ENCODE measurements around the gene PKD2L1.
"Not testable (repeated sequence)": the region's sequence is repeated elsewhere in the genome, so short reads cannot be mapped to it uniquely, and the experiment has no call there.

The PKD2L1 gene

GRCh38 chr10:100330079-100330478 is at the start of gene PKD2L1:
PKD2L1 (minus strand) TSS chr10:100330228; CDS start chr10:100330103, 125 bp downstream.
- TF ChIP-seq CTCF (IDR thresholded peaks at IDR 0.05; ENCODE audit: low read depth, low read length) = no peak
- DNase-seq (ENCODE audit: extremely low read depth, low read depth) = no peak

DNA sequence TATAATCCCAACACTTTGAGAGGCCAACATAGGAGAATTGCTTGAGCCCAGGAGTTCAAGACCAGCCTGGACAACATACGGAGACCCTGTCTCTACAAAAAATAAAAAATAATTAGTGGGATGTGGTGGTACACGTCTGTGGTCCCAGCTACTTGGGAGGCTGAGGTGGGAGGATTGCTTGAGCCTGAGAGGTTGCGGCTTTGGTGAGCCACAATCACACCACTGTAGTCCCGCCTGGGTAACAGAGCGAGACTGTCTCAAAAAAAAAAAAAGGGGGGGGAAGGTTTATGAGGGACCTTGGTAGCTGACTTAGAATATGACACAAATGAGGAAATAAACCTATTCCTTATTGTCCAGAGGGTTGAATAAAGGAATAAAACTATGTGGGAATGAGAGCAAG is 47.8 kb upstream of the PKD2L1 start:
- no peak for TF ChIP-seq CTCF (IDR thresholded peaks at IDR 0.05; ENCODE audit: low read depth, low read length)
- DNase-seq (ENCODE audit: extremely low read depth, low read depth) = no peak

- DNase-seq (ENCODE audit: extremely low read depth, low read depth) = not testable (repeated sequence)
Measured at GRCh38 chr10:100376656-100377055, 46.6 kb upstream of the PKD2L1 start.

DNA sequence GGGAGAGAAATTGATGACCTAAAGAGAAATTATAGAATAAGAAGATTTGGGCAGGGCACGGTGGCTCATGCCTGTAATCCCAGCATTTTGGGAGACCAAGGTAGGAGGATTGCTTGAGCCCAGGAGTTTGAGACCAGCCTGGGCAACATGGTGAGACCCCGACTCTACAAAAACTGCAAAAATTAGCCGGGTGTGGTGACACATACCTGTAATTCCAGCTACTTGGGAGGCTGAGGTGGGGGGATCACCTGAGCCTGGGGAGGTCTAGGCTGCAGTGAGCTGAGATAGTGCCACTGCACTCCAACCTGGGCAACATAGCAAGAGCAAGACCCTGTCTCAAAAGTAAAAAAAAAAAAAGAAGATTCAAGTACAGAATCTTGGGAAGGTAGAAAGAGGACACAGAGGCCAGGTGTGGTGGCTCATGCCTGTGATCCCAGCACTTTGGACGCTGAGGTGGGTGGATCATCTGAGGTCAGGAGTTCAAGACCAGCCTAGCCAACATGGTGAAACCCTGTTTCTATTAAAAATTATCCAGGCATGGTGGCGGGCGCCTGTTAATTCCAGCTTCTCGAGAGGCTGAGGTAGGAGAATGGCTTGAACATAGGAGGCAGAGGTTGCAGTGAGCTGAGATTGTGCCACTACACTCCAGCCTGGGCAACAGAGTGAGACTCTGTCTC is 44.8 kb upstream of the PKD2L1 start:
- not testable (repeated sequence) for DNase-seq (ENCODE audit: extremely low read depth, low read depth)

GRCh38 chr10:100374200-100374655 is 44.2 kb upstream of the PKD2L1 start:
- DNase-seq (ENCODE audit: extremely low read depth, low read depth) = no peak
- TF ChIP-seq CTCF (IDR thresholded peaks at IDR 0.05; ENCODE audit: low read depth, low read length) = no peak

DNA sequence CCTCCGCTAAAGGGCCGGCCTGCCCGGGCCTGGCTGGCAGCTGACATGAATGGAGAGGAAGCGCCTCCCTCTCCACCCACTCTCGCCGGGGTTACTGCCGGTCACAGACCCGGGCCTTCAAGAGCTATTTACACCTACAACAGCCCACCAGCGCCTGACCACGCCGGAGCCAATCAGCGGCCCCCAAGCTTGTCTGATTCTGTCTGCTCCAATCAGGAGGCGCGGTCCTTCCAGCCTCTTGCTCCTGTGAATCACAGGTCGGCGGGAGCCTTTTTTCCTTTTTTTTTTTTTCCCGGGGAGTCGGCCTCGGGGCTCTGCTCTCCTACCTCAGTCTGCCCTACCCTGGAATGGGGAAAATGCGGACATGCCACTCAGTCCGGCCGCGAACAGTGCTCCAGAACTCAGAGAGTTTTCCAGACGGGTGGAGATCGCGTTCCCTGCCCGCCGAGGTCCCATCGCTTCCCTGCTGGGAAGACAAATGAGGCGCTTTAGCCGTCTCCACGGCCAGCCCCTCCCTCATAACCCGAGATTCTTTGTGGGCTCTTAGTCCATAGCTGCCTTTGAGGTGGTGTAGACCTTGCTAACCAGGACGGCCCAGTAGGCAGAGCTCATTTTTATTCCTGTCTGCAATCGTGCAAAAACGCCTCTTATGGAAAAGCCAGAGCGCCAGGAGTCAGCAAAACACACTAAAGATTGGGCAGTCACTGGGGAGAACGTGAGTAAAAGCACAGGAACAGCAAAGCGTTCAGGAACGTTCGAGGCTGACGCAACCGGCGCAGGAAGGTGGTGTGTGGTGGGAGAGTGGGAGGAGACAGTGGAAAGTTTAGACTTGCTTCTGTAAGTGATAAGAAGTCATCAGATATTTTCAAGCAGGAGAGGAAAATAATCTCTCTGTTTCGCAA is 43.5 kb upstream of the PKD2L1 start:
- TF ChIP-seq CTCF (IDR thresholded peaks at IDR 0.05; ENCODE audit: low read depth, low read length) = no peak
- peak; percentile 98 for DNase-seq (ENCODE audit: extremely low read depth, low read depth)

DNA sequence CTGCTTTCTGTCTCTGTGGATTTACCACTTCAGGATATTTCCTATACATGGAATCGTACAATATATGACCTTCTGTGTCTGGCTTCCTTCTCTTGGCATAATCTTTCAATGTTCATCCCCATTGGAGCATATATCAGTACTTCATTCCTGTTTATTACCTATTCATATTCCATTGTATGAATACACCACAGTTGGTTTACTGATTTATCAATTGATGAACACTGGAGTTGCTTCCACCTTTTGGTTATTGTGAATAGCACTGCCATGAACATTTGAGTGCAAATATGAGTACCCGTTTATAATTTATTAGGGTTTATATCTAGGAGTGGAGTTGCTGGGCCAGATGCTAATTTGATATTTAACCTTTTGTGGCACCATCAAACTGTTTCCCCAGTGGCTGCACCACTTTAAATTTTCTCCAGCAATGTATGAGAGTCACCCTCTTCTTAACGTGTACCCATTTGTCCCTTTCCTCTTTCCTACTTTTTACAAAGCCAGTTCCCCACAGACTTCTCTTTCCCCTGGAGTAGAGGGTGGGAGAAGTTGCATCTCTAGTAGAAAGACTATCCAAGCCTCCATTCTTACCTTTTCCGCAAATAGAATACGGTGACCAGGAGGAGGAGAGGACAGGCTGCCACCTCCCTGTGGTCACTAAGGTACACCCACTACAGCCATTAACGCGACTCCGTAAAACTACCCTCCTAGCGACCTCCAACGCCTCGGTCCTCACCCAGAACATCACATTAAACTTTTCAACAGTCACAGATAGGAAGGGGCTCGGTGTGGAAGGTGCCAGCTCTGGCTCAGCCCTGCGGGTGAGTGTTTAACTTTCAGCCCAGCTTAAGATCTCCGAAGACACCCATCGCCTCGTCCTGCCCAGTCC is 42.6 kb upstream of the PKD2L1 start:
- DNase-seq (ENCODE audit: extremely low read depth, low read depth) = no peak
- TF ChIP-seq CTCF (IDR thresholded peaks at IDR 0.05; ENCODE audit: low read depth, low read length) = no peak

All from AG09319 (cell line).